Fibroblast of lung (primary cell): ENCODE results near the gene SELENOP.

Source experiments
- EZH2 ChIP-seq: IDR thresholded peaks from 2 replicates; pipeline ENCODE4 v1.5.1; 2012; ENCODE audit warnings: low read length, control low read depth, mild to moderate bottlenecking; ENCODE audit errors: missing control alignments
- TF ChIP-seq, protein P1 (sequence below), 2 donors: IDR thresholded peaks in 1 of 2; conservative IDR thresholded peaks in 1 of 2; 1 replicate in 1 of 2; 2 replicates in 1 of 2; pipeline ENCODE4 v1.5.1; 2011 to 2012; ENCODE audit warnings: low read length in 2 of 2, control low read depth in 1 of 2, inconsistent platforms in 1 of 2, low read depth in 1 of 2, mild to moderate bottlenecking in 1 of 2

DNA sequence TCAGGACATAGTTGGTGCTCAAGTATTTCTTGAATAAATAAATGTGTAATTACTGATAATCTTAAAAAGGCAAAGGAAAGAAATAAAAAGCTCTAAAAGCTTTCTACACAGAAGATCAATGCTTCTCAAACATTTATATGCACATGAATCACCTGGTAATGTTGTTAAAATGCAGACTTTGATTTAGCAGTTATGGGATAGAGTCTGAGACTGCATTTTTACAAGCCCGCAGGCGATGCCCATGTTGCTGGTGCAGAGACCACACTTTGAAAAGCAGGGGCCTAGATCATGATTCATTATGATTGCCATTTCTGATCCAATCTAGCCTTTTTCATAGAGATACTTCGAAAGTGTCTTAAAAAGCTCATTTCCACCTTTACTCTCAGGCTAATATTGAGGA, 58.6 kb downstream of the SELENOP start:
- TF ChIP-seq, protein P1, sequence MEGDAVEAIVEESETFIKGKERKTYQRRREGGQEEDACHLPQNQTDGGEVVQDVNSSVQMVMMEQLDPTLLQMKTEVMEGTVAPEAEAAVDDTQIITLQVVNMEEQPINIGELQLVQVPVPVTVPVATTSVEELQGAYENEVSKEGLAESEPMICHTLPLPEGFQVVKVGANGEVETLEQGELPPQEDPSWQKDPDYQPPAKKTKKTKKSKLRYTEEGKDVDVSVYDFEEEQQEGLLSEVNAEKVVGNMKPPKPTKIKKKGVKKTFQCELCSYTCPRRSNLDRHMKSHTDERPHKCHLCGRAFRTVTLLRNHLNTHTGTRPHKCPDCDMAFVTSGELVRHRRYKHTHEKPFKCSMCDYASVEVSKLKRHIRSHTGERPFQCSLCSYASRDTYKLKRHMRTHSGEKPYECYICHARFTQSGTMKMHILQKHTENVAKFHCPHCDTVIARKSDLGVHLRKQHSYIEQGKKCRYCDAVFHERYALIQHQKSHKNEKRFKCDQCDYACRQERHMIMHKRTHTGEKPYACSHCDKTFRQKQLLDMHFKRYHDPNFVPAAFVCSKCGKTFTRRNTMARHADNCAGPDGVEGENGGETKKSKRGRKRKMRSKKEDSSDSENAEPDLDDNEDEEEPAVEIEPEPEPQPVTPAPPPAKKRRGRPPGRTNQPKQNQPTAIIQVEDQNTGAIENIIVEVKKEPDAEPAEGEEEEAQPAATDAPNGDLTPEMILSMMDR (conservative IDR thresholded peaks at IDR 0.05 in 1 of 2, IDR thresholded peaks at IDR 0.05 in 1 of 2; ENCODE audit: low read depth in 1 of 2, low read length in 2 of 2): no peak
- no peak for TF ChIP-seq EZH2
